Ecto neural progenitor cell (in vitro differentiated cells): ENCODE measurements around the gene OR52E4.

Source experiments
- DNase-seq: peaks from one replicate; pipeline ENCODE4 v3.0.0-alpha.2; 2018; ENCODE audit warnings: low spot score

OR52E4 gene

GRCh38 chr11:5929571-5930368, 49.3 kb downstream of the OR52E4 start:
- no peak for DNase-seq

- DNase-seq: no peak
Observed at GRCh38 chr11:5930614-5931013, 50.2 kb downstream of the OR52E4 start.

GRCh38 chr11:5931061-5931460, 50.6 kb downstream of the OR52E4 start:
- no peak for DNase-seq

- DNase-seq: no peak
Observed at GRCh38 chr11:5932671-5933070, 52.2 kb downstream of the OR52E4 start.

- DNase-seq: no peak
Observed at GRCh38 chr11:5933116-5933515, 52.7 kb downstream of the OR52E4 start.
